Measurements from ENCODE around the gene SLC6A1. TPM values are rescaled to one million over a fixed set of nuclear protein-coding genes. Genes with fewer than 3 reads are reported as not detected.

The SLC6A1 gene
- total RNA-seq, 4 donors from 2014 or later: 0.34 to 0.78 (median 0.46) TPM

GRCh38 chr3:11024181-11024580 lies 31.6 kb downstream of the SLC6A1 start:
- DNase-seq (ENCODE audit: extremely low spot score): no peak
- WGBS: 89% methylated on average over 4 of the region's 4 CpGs

DNA sequence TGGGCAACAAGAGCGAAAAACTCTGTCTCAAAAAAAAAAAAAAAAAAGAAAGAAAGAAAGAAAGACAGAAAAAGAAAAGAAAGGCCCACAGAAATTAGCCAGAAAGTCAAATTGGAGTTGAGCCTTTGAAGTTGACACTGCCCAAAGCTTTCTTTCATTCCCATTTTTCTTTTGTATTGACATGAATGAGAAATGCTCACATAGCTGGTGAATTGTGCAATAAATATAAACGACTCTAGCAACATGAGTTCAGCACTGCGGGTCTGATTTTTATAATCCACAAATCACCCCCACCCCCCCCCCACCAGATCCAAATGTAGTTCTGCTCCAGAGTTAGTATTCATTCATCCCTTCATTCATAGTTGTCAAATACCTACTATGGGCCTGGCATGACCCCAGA lies 37.4 kb downstream of the SLC6A1 start:
- peaks cover 0 to 8% (median 0%) of the 10 kb centered on the region in 4 donors for H3K9me3 ChIP-seq
- 80% methylated on average over 3 of the region's 3 CpGs for WGBS
- no peak for DNase-seq (ENCODE audit: extremely low spot score)
- peaks cover 0 to 35% (median 0%) of the 10 kb centered on the region in 4 donors for H3K27me3 ChIP-seq
- H3K36me3 ChIP-seq: no peaks in the 10 kb centered on the region
- no peak overlapping the region for H3K27ac ChIP-seq (replicated peaks in 1 of 4)
- TF ChIP-seq EP300 (IDR thresholded peaks at IDR 0.05) (no peak), POLR2A (IDR thresholded peaks at IDR 0.05; ENCODE audit: low read depth) (no peak), CTCF (IDR thresholded peaks at IDR 0.05) (no peak), POLR2AphosphoS5 (IDR thresholded peaks at IDR 0.05) (no peak)
- no peaks in the 10 kb centered on the region for H3K4me1 ChIP-seq
- intact Hi-C loops (cut with DNase I): no loop called here
- no peak overlapping the region for H3K4me3 ChIP-seq

More at GRCh38 chr3:11024181-11024580, 31.6 kb downstream of the SLC6A1 start:
- intact Hi-C loops (cut with DNase I): no loop called here
- H3K36me3 ChIP-seq: no peaks in the 10 kb centered on the region
- H3K4me1 ChIP-seq: no peaks in the 10 kb centered on the region
- no peak overlapping the region for H3K4me3 ChIP-seq
- H3K27me3 ChIP-seq: peaks cover 0 to 27% (median 0%) of the 10 kb centered on the region in 4 donors
- H3K27ac ChIP-seq (replicated peaks in 1 of 4): no peak overlapping the region
- no peak for TF ChIP-seq POLR2AphosphoS5 (IDR thresholded peaks at IDR 0.05)
- peaks cover 0 to 8% (median 0%) of the 10 kb centered on the region in 4 donors for H3K9me3 ChIP-seq

DNA sequence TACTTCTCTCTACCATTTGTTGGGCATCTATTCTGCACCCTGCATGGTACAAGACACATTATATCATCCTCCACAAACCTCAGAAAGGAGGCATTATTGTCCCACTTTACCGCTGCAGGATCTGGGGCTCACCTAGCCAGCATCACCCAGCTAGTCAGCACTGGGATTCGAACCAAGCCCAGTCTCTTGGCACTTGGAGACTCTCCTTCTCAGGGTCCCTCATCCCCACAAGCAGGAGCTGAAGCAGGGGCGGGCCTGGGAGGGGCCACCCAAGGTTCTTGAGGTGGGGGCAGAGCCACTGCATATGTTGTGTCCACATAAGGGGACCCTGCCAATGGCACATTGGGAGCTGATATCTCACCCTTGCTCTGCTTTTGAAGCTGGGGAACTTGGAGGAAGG lies 41.3 kb downstream of the SLC6A1 start:
- no peak for TF ChIP-seq CTCF (IDR thresholded peaks at IDR 0.05)
- no peak for TF ChIP-seq EP300 (IDR thresholded peaks at IDR 0.05)
- no peak for TF ChIP-seq POLR2A (IDR thresholded peaks at IDR 0.05; ENCODE audit: low read depth)
- no peak for TF ChIP-seq POLR2AphosphoS5 (IDR thresholded peaks at IDR 0.05)
- no peak overlapping the region for H3K27ac ChIP-seq (replicated peaks in 1 of 4)

GRCh38 chr3:11034309-11034985 lies 41.9 kb downstream of the SLC6A1 start:
- WGBS: 57% methylated on average over 5 of the region's 5 CpGs
- intact Hi-C loops (cut with DNase I): no loop called here
- Histone ChIP-seq H3K36me3 (no peaks in the 10 kb centered on the region), H3K27me3 (peaks cover 0 to 43% (median 0%) of the 10 kb centered on the region in 4 donors), H3K9me3 (no peaks in the 10 kb centered on the region), H3K4me3 (no peak overlapping the region), H3K27ac (replicated peaks in 1 of 4) (no peak overlapping the region), H3K4me1 (no peaks in the 10 kb centered on the region)
- no peak for DNase-seq (ENCODE audit: extremely low spot score)
- no peak for TF ChIP-seq CTCF (IDR thresholded peaks at IDR 0.05)
- no peak for TF ChIP-seq POLR2A (IDR thresholded peaks at IDR 0.05; ENCODE audit: low read depth)

More for the DNA sequence above, 41.3 kb downstream of the SLC6A1 start:
- H3K4me1 ChIP-seq: no peaks in the 10 kb centered on the region
- no peaks in the 10 kb centered on the region for H3K9me3 ChIP-seq
- no peak for DNase-seq (ENCODE audit: extremely low spot score)
- H3K27me3 ChIP-seq: peaks cover 0 to 46% (median 0%) of the 10 kb centered on the region in 4 donors
- H3K36me3 ChIP-seq: no peaks in the 10 kb centered on the region
- intact Hi-C loops (cut with DNase I): no loop called here
- 93% methylated on average over 2 of the region's 3 CpGs for WGBS
- H3K4me3 ChIP-seq: no peak overlapping the region

DNA sequence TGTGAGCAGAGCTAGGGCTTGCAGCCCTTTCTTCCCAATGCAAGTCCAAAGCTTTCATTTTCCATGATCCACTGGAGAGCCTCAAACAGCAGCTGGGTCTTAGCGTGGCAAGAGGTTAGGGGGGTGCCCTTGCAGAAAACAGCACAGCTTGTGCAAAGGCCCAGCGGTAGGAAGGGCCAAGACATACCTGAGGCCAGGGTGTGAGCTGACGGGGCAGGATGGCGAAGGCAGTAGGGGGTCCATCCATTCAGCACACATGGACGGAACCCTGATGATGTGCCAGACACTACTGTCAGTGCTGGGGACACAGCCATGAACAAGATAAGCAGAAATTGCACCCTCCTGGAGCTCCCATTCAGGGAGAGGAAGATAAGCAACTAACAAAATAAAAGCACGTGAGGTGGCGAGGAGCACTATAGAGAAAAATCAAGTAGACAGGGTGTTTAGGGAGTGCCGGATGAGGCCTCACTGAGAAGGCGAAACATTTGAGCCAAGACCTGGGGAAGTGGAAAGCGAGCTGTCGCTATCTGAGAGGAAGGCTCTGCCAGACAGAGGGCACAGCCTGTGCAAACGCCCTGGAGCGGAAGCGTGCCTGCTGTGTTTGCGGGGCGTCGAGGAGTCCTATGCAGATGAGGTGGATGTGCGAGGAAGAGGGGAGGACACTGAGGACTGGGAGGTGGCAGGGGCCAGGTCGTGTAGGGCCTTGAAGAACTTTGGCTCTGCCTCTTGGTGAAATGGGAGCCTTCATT lies 43.4 kb downstream of the SLC6A1 start:
- Histone ChIP-seq H3K27me3 (peaks cover 0 to 57% (median 0%) of the 10 kb centered on the region in 4 donors), H3K4me3 (no peak overlapping the region), H3K36me3 (no peaks in the 10 kb centered on the region), H3K27ac (replicated peaks in 1 of 4) (no peak overlapping the region), H3K9me3 (no peaks in the 10 kb centered on the region), H3K4me1 (no peaks in the 10 kb centered on the region)
- intact Hi-C loops (cut with DNase I): no loop called here
- DNase-seq (ENCODE audit: extremely low spot score): no peak
- TF ChIP-seq CTCF (IDR thresholded peaks at IDR 0.05) (no peak), POLR2A (IDR thresholded peaks at IDR 0.05; ENCODE audit: low read depth) (no peak), POLR2AphosphoS5 (IDR thresholded peaks at IDR 0.05) (no peak), EP300 (IDR thresholded peaks at IDR 0.05) (no peak)
- WGBS: 76% methylated on average over 19 of the region's 19 CpGs
